ENCODE data around the gene ENDOG.

- TF ChIP-seq CTCF (IDR thresholded peaks at IDR 0.05; ENCODE audit: insufficient read depth, low read depth, low read length) (no peak), EZH2 (IDR thresholded peaks at IDR 0.05; ENCODE audit: insufficient read depth, low read length) (no peak)
These were observed 36.9 kb upstream of the ENDOG start for GRCh38 chr9:128781187-128782070.

All from astrocyte (in vitro differentiated cells and primary cell).